ENCODE results near the gene ZDHHC6. TPM values are rescaled to one million over a fixed set of nuclear protein-coding genes. Genes with fewer than 3 reads are reported as not detected.

The ZDHHC6 gene
- polyA plus RNA-seq (2011; rRNA removed) (43.0 and 57.0 TPM in 2 replicates), polyA plus RNA-seq (2017; fragmentation: RNase III; extraction: RNeasy Plus Mini Kit Qiagen cat#74134 plus additional on column Dnase treatment) (37.2 to 40.4 TPM (median 38.2 TPM) in 3 replicates), polyA minus RNA-seq (2011; rRNA and poly(A)+ RNA removed) (15.9 and 16.8 TPM in 2 replicates)
- polyA plus RNA-seq (2012; cell fraction: cytosol; rRNA removed), result 11.6 and 14.2 TPM in 2 replicates
- polyA plus RNA-seq (2012; cell fraction: nucleus; rRNA removed), result 9.9 and 17.5 TPM in 2 replicates

DNA sequence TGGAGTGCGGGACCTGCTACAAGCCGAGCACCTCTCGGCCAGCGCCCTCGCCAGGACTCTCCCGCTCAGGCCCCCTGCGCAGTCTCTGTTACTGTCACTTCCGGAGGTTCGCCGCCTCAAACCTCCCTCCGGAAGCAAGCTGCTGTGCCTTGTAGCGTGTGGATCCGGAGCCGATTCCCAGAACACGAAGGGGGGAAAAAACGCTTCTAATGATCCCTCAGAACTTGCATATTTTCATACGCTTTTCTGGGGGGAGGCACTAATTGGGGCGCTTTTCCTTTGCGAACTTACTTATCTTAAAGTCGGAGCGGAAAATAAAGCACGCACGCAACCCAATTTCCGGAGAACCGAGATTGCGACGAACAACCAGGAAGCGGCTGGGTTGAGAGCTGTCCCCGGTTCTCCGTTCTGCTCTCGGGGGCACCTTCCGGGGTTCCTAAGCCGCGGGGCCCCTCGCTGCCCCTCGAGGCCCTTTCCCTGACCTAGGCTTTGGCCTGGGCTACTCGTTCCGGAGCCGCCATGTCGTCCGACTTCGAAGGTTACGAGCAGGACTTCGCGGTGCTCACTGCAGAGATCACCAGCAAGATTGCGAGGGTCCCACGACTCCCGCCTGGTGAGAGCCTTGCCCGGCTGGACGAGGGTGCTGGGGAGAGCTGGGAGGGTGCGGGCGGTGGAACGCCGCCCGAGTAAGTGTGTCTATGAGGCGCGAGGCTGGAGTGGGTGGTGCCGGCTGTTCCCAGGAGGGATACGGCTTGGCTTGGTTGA, at the start of gene ZDHHC6, which contains the start of gene VTI1A:
Gene ZDHHC6, minus strand, starts transcription at position 60 of the 765 bp plus-strand sequence. CDS start 1,478 bp downstream, outside the sequence.
Gene VTI1A, plus strand, starts transcription at position 361 of the 765 bp plus-strand sequence. Its CDS starts 159 bp downstream, at position 520.
- Histone ChIP-seq H3K4me1 (peaks cover 17% of the 10 kb centered on the region), H3K9me3 (no peaks in the 10 kb centered on the region), H3K4me2 (peak within 1 kb of the TSS; percentile 94), H3K27ac (peak within 1 kb of the TSS; percentile 98 to 99), H3K4me3 (peak within 1 kb of the TSS; percentile 89)
- ATAC-seq, result peak; percentile 98 to 99
- CTCF ChIA-PET, result interaction anchor here (0.9 to 1.3 kb wide), 5 partner anchors 11 to 310 kb away, joined by 3 to 5 read pairs (median 3); no protein-coding TSS in a partner anchor
- peak; percentile 68 to 89 for DNase-seq (ENCODE audit: low read depth in 1 of 2, low spot score in 1 of 2)
- no peak for FAIRE-seq
- 2% methylated on average over 36 of the region's 59 CpGs for WGBS (ENCODE audit: missing lambda C conversion rate)
- POLR2A ChIA-PET, result interaction anchor here (0.6 to 1.5 kb wide), 5 partner anchors 11 to 263 kb away, joined by 3 to 9 read pairs (median 3); partner anchors contain the start of gene GPAM
- no peak for TF ChIP-seq CBX8 (IDR thresholded peaks at IDR 0.05)
- no peak for TF ChIP-seq HES2 (IDR thresholded peaks at IDR 0.05)
- peak; percentile 61; the same call in 1 of the 2 replicates for TF ChIP-seq RFX5 (IDR thresholded peaks at IDR 0.05)
- TF ChIP-seq NR3C1 (IDR thresholded peaks at IDR 0.05), result no peak
- TF ChIP-seq FOXS1 (CRISPR knock-in tag; IDR thresholded peaks at IDR 0.05), result no peak
- TF ChIP-seq TP53 (CRISPR knock-in tag; IDR thresholded peaks at IDR 0.05), result no peak
- no peak for TF ChIP-seq ATOH8 (CRISPR knock-in tag; IDR thresholded peaks at IDR 0.05; ENCODE audit: low read depth)
- no peak for TF ChIP-seq MAZ (IDR thresholded peaks at IDR 0.05; ENCODE audit: borderline replicate concordance, low read depth, low read length)
- TF ChIP-seq RNF2 (IDR thresholded peaks at IDR 0.05; ENCODE audit: borderline replicate concordance, low read depth), result no peak
- TF ChIP-seq HEYL (CRISPR knock-in tag; IDR thresholded peaks at IDR 0.05), result no peak
- TF ChIP-seq EP300 (IDR thresholded peaks at IDR 0.05), result no peak; a peak in 1 of 5 replicates
- TF ChIP-seq ZNF302 (CRISPR knock-in tag; IDR thresholded peaks at IDR 0.05), result no peak
- peak; percentile 59; the same call in 1 of the 2 replicates for TF ChIP-seq MYC (IDR thresholded peaks at IDR 0.05; ENCODE audit: borderline replicate concordance, low read length)
- no peak for TF ChIP-seq HOXB5 (CRISPR knock-in tag; IDR thresholded peaks at IDR 0.05)
- TF ChIP-seq, protein P1, sequence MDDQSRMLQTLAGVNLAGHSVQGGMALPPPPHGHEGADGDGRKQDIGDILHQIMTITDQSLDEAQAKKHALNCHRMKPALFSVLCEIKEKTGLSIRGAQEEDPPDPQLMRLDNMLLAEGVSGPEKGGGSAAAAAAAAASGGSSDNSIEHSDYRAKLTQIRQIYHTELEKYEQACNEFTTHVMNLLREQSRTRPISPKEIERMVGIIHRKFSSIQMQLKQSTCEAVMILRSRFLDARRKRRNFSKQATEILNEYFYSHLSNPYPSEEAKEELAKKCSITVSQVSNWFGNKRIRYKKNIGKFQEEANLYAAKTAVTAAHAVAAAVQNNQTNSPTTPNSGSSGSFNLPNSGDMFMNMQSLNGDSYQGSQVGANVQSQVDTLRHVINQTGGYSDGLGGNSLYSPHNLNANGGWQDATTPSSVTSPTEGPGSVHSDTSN (IDR thresholded peaks at IDR 0.05), result no peak
- TF ChIP-seq JUNB (IDR thresholded peaks at IDR 0.05), result no peak
- TF ChIP-seq CHD4 (IDR thresholded peaks at IDR 0.05; ENCODE audit: borderline replicate concordance), result no peak
- TF ChIP-seq ELK1 (IDR thresholded peaks at IDR 0.05; ENCODE audit: low read depth, low read length), result no peak
- TF ChIP-seq, protein P2, sequence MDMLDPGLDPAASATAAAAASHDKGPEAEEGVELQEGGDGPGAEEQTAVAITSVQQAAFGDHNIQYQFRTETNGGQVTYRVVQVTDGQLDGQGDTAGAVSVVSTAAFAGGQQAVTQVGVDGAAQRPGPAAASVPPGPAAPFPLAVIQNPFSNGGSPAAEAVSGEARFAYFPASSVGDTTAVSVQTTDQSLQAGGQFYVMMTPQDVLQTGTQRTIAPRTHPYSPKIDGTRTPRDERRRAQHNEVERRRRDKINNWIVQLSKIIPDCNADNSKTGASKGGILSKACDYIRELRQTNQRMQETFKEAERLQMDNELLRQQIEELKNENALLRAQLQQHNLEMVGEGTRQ (IDR thresholded peaks at IDR 0.05), result no peak
- TF ChIP-seq ZFP36 (IDR thresholded peaks at IDR 0.05; ENCODE audit: borderline replicate concordance, partially characterized antibody), result no peak
- peak; percentile 93 for TF ChIP-seq POLR2A (IDR thresholded peaks at IDR 0.05; ENCODE audit: low read length)
- no peak for TF ChIP-seq HOXA7 (CRISPR knock-in tag; IDR thresholded peaks at IDR 0.05)
- no peak for TF ChIP-seq FOSL2 (IDR thresholded peaks at IDR 0.05)
- TF ChIP-seq FOSL2 (CRISPR knock-in tag; IDR thresholded peaks at IDR 0.05), result no peak
- no peak for TF ChIP-seq FOSB (CRISPR knock-in tag; IDR thresholded peaks at IDR 0.05)
- TF ChIP-seq POLR2AphosphoS2 (conservative IDR thresholded peaks at IDR 0.05; ENCODE audit: low read length), result no peak
- TF ChIP-seq MAFK (IDR thresholded peaks at IDR 0.05; ENCODE audit: partially characterized antibody), result no peak
- no peak for TF ChIP-seq CHD2 (IDR thresholded peaks at IDR 0.05; ENCODE audit: low read length, partially characterized antibody)
- no peak for TF ChIP-seq BHLHE40 (IDR thresholded peaks at IDR 0.05; ENCODE audit: low read depth, low read length)
- TF ChIP-seq MAX (IDR thresholded peaks at IDR 0.05), result peak; percentile 80; the same call in 1 of the 2 replicates
- TF ChIP-seq CTCF (IDR thresholded peaks at IDR 0.05), result no peak
- no peak for TF ChIP-seq SREBF2 (IDR thresholded peaks at IDR 0.05)
- no peak for TF ChIP-seq ZSCAN20 (CRISPR knock-in tag; IDR thresholded peaks at IDR 0.05)
- TF ChIP-seq EHMT2 (IDR thresholded peaks at IDR 0.05; ENCODE audit: low read depth), result no peak
- no peak for TF ChIP-seq HOXB13 (CRISPR knock-in tag; IDR thresholded peaks at IDR 0.05; ENCODE audit: low read depth)
- no peak for TF ChIP-seq RARB (CRISPR knock-in tag; IDR thresholded peaks at IDR 0.05)
